Measurements from ENCODE around the gene DARS1. TPM values are rescaled to one million over a fixed set of nuclear protein-coding genes. Genes with fewer than 3 reads are reported as not detected.

Gene DARS1
- total and polyA plus RNA-seq, 2 donors (not counting 1 experiment from before 2014, with no cell fraction given): 36.7 to 88.3 TPM

DNA sequence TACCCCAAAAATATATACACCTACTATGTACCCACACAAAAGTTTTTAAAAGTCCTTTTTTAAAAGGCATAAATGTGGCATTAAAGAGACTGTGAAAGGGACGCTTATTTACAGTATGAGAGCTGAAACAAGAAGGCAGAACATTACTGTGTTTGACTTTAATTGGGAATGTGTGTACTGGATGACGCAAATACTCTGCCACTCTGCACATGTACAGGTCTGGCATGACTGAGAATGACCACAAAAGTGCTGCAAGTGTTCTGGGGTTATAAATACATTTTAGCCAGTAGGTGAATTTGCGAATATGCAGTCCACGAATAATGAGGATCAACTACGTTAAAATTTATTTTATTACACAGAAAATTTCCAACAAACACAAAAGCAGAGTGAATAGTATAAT lies 11.4 kb downstream of the DARS1 start:
- H3K27ac Mint-ChIP-seq: no peak overlapping the region
- H3K4me3 Mint-ChIP-seq: no peak overlapping the region
- Histone ChIP-seq H4K20me1 (ENCODE audit: control insufficient read depth, insufficient read depth, low read length, poor library complexity, severe bottlenecking) (no peaks in the 10 kb centered on the region), H3K9me3 (ENCODE audit: control extremely low read depth in 1 of 3, control insufficient read depth in 2 of 3, insufficient read depth in 1 of 3, low read length in 2 of 3) (peaks cover 0 to 1% (median 0%) of the 10 kb centered on the region in 3 donors), H3K9ac (ENCODE audit: low read length) (no peak overlapping the region), H2AFZ (ENCODE audit: insufficient read depth, low read depth, low read length, poor library complexity, severe bottlenecking) (no peak overlapping the region), H3K4me2 (replicated peaks; ENCODE audit: low read depth, low read length, poor library complexity, severe bottlenecking) (no peak overlapping the region), H3K27me3 (replicated peaks in 1 of 4; ENCODE audit: control extremely low read depth in 1 of 4, control insufficient read depth in 3 of 4, insufficient read depth in 4 of 4, low read length in 3 of 4) (no peaks in the 10 kb centered on the region), H3K79me2 (ENCODE audit: control insufficient read depth, insufficient read depth, low read length) (peaks cover 71% of the 10 kb centered on the region), H3K27ac (ENCODE audit: low read length in 2 of 2) (no peak overlapping the region), H3K4me3 (ENCODE audit: control extremely low read depth in 1 of 5, extremely low read depth in 1 of 5, insufficient read depth in 1 of 5, low read depth in 2 of 5, low read length in 4 of 5) (no peak overlapping the region), H3K4me1 (ENCODE audit: control insufficient read depth in 2 of 2, insufficient read depth in 2 of 2, low read length in 2 of 2) (no peaks in the 10 kb centered on the region), H3K36me3 (replicated peaks in 1 of 2; ENCODE audit: control extremely low read depth in 1 of 2, control insufficient read depth in 1 of 2, extremely low read depth in 1 of 2, insufficient read depth in 2 of 2, low read length in 1 of 2) (peaks cover 5 to 42% of the 10 kb centered on the region in 2 experiments)
- intact Hi-C loops (cut with micrococcal nuclease): loop anchor here (5.0 kb wide), 1 partner anchor 42 kb away; no protein-coding TSS in a partner anchor
- CTCF ChIA-PET: interaction anchor here (0.9 kb wide), 1 partner anchor 416 kb away, joined by 3 read pairs; no protein-coding TSS in a partner anchor
- no peak for TF ChIP-seq EZH2 (IDR thresholded peaks at IDR 0.05; ENCODE audit: borderline replicate concordance, insufficient read depth, low read depth, low read length, poor library complexity, severe bottlenecking)
- TF ChIP-seq, protein P1, sequence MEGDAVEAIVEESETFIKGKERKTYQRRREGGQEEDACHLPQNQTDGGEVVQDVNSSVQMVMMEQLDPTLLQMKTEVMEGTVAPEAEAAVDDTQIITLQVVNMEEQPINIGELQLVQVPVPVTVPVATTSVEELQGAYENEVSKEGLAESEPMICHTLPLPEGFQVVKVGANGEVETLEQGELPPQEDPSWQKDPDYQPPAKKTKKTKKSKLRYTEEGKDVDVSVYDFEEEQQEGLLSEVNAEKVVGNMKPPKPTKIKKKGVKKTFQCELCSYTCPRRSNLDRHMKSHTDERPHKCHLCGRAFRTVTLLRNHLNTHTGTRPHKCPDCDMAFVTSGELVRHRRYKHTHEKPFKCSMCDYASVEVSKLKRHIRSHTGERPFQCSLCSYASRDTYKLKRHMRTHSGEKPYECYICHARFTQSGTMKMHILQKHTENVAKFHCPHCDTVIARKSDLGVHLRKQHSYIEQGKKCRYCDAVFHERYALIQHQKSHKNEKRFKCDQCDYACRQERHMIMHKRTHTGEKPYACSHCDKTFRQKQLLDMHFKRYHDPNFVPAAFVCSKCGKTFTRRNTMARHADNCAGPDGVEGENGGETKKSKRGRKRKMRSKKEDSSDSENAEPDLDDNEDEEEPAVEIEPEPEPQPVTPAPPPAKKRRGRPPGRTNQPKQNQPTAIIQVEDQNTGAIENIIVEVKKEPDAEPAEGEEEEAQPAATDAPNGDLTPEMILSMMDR (IDR thresholded peaks at IDR 0.05): no peak
- DNase-seq (no peak), ATAC-seq (ENCODE audit: low read depth) (no peak)
- 100% methylated on average over 1 of the region's 5 CpGs for WGBS (ENCODE audit: insufficient coverage)
- POLR2A ChIA-PET: no interaction called here
- no peaks in the 10 kb centered on the region for H3K9me3 Mint-ChIP-seq (ENCODE audit: insufficient read depth)
- peaks cover 46% of the 10 kb centered on the region for H3K4me1 Mint-ChIP-seq
- no peaks in the 10 kb centered on the region for H3K27me3 Mint-ChIP-seq

DNA sequence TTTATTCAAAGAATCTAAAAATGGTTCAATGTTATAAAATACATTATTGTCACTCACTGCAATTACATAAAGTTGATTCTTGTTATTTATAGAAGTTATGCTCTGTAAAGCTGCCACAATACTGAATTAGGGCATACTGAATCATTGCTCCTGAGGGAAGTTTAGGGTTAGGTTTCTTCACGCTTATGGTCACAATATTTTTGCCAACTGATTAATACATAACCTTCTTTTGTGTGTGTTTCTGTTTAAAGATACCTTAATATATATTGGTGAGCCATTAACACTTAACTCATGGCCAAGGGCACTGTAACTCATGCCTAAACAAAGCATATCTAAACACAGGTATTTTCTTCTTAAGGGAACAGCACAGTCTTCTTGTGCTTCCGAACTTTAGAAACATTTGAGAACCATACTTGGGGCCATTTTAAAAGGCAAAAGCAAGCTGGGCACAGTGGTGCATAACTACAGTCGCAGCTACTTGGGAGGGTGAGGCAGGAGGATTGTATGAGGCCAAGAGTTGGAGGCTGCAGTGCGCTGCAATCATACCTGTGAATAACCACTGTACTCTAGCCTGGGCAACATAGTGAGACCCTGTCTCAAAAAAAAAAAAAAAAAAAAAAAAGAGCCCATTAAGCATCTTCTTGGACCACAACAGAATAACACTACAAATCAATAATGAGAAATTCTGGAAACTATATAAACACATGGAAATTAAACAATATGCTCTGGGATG lies 15.6 kb downstream of the DARS1 start:
- Histone ChIP-seq H3K9ac (ENCODE audit: low read length) (no peak overlapping the region), H2AFZ (ENCODE audit: insufficient read depth, low read depth, low read length, poor library complexity, severe bottlenecking) (no peak overlapping the region), H4K20me1 (ENCODE audit: control insufficient read depth, insufficient read depth, low read length, poor library complexity, severe bottlenecking) (peaks cover 4% of the 10 kb centered on the region), H3K27ac (ENCODE audit: low read length in 2 of 2) (no peak overlapping the region), H3K79me2 (ENCODE audit: control insufficient read depth, insufficient read depth, low read length) (peaks cover 95% of the 10 kb centered on the region), H3K4me2 (replicated peaks; ENCODE audit: low read depth, low read length, poor library complexity, severe bottlenecking) (no peak overlapping the region), H3K27me3 (replicated peaks in 1 of 4; ENCODE audit: control extremely low read depth in 1 of 4, control insufficient read depth in 3 of 4, insufficient read depth in 4 of 4, low read length in 3 of 4) (no peaks in the 10 kb centered on the region), H3K9me3 (ENCODE audit: control extremely low read depth in 1 of 3, control insufficient read depth in 2 of 3, insufficient read depth in 1 of 3, low read length in 2 of 3) (peaks cover 0 to 1% (median 0%) of the 10 kb centered on the region in 3 donors), H3K4me1 (ENCODE audit: control insufficient read depth in 2 of 2, insufficient read depth in 2 of 2, low read length in 2 of 2) (no peaks in the 10 kb centered on the region), H3K4me3 (ENCODE audit: control extremely low read depth in 1 of 5, extremely low read depth in 1 of 5, insufficient read depth in 1 of 5, low read depth in 2 of 5, low read length in 4 of 5) (no peak overlapping the region), H3K36me3 (replicated peaks in 1 of 2; ENCODE audit: control extremely low read depth in 1 of 2, control insufficient read depth in 1 of 2, extremely low read depth in 1 of 2, insufficient read depth in 2 of 2, low read length in 1 of 2) (peaks cover 1 to 23% of the 10 kb centered on the region in 2 experiments)
- H3K4me3 Mint-ChIP-seq: no peak overlapping the region
- H3K27me3 Mint-ChIP-seq: no peaks in the 10 kb centered on the region
- no peak overlapping the region for H3K27ac Mint-ChIP-seq
- 89% methylated on average over 1 of the region's 4 CpGs for WGBS (ENCODE audit: insufficient coverage)
- DNase-seq (no peak), ATAC-seq (ENCODE audit: low read depth) (no peak)
- TF ChIP-seq, protein P1 (IDR thresholded peaks at IDR 0.05): no peak
- TF ChIP-seq EZH2 (IDR thresholded peaks at IDR 0.05; ENCODE audit: borderline replicate concordance, insufficient read depth, low read depth, low read length, poor library complexity, severe bottlenecking): no peak
- POLR2A ChIA-PET: interaction anchor here (0.6 to 0.7 kb wide), 4 partner anchors 86 to 355 kb away, joined by 3 to 8 read pairs (median 4); no protein-coding TSS in a partner anchor
- peaks cover 49% of the 10 kb centered on the region for H3K4me1 Mint-ChIP-seq
- intact Hi-C loops (cut with micrococcal nuclease): loop anchor here (5.0 kb wide), 1 partner anchor 38 kb away; no protein-coding TSS in a partner anchor
- CTCF ChIA-PET: interaction anchor here (0.9 kb wide), 1 partner anchor 11 kb away, joined by 3 read pairs; no protein-coding TSS in a partner anchor
- no peaks in the 10 kb centered on the region for H3K9me3 Mint-ChIP-seq (ENCODE audit: insufficient read depth)

Data from B cell (primary cell).